Effector CD4-positive, alpha-beta T cell (primary cell): ENCODE measurements around the gene LRRC49.

Source experiments
- DNase-seq: peaks from one replicate; pipeline ENCODE4 v3.0.0-alpha.2; 2020

LRRC49 gene

DNA sequence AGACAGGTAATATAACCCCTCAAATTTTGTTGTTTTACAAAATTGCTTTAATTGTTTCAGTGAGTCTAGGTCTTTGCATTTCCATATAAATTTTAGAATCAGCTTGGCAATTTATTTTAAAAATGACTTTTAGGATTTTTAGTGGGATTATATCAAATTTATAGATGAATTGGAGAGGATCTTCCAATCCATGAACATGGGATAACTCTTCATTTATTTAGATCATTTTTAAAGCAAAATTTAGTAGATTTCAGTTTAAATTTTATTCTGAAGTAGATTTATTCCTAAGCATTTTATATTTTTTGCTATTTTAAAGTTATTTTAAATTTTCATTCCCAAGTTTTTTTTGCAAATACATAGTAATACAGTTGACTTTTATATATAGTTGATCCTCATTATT, 164.5 kb downstream of the LRRC49 start:
- no peak for DNase-seq

DNA sequence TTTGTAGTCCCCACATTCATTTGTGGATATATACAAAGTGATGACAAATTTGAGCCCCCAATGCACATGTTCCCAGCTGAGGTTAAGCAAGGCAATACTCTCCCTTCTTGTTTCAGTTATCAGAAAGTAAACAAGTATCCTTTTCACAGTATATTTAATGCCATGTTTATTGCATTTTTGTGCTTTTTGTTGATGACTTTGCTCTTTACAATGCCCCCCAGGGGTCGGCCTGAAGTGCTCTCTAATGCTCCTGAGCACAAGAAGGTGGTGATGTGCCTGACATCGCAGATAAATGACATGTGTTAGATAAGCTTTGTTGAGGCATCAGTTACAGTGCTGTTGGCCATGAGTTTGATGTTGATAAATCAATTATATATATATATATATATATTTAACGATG, 165.0 kb downstream of the LRRC49 start:
- no peak for DNase-seq

DNA sequence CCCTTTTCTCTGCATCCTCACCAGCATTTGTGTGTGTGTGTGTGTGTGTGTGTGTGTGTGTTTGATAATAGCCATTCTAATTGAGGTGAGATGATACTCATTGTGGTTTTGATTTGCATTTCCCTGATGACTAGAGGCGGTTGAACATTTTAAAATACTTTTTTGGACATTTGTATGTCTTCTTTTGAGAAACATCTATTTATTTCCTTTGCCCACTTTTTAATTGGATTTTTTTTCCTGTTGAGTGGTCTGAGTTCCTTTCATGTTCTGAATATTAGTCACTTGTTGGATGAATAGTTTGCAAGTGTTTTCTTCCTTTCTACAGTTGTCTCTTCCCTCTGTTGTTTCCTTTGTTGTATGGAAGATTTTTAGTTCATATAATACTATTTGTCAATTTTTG, 168.4 kb downstream of the LRRC49 start:
- no peak for DNase-seq

DNA sequence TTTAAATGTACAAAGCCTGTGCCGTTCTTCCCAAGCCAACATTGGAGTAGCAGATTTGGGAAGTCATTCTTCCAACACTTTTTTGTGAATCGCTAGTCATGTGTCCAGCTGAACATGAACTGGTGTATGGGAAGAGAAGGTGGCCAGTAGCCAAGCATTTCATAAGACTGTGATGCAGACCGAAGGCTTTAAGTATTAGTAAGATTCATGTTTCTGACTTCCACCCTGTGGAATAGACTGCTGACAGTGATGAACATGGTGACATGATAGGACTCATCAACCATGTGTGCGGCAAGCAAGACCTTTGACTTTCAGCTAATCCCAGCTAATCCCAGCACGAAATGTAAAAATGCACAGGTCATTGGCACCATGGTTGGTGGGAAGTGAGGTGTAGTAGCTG, 174.4 kb downstream of the LRRC49 start:
- DNase-seq: no peak

DNA sequence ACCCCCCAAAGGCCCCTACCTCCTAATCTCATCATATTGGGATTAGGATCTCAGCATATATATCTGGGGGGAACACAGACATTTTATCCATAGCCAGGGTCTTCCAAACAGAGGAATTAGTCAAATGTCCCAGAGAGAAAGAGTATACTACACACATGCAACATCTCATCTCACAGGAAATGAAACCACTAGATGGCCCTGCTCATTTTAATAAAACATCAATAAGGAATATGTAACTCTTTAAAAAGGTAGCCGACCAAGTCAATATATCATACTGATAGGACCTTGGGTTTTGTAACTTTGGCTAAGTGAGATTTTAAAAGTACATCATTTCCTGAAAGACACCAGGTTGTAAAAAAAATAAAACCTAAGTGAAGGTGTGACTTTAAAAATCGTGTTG, 177.1 kb downstream of the LRRC49 start:
- DNase-seq: no peak

DNA sequence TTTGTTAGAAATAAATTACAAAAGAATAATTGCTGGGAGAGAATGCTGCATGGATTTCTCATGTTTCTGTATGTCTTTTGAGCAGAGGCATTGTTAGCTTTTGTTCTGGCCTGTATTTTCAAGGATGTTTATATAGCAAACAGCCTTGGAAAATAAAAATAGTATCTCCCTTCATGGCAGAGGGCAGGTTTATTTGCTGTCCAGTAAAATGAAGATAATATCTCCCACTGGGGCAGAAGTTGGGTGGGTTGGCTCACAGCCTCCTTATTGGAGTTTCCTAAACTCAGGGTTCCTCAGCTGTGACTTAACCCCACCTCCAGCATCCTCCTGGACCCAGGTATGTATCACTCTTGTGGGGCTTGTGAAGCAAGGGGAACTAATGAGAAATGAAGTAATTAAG, 178.9 kb downstream of the LRRC49 start:
- no peak for DNase-seq

DNA sequence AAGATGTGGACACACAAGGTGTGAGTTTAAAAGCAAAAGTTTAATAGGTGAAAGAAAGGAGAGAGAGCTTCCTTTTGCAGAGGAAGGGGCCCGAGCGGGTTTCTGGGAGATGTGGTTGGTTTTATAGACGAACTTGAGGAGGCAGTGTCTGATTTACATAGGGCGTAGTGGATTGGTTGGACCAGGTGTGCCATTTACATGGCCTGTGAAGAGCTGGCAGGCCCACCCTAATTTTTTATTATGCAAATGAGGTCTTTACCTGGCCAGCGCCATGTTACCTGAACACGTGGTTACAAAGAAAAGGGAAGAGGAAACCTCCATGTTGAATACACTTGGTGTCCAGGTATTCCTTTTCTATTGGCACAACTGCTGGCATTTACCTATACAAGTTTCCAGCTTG, 179.8 kb downstream of the LRRC49 start:
- no peak for DNase-seq

DNA sequence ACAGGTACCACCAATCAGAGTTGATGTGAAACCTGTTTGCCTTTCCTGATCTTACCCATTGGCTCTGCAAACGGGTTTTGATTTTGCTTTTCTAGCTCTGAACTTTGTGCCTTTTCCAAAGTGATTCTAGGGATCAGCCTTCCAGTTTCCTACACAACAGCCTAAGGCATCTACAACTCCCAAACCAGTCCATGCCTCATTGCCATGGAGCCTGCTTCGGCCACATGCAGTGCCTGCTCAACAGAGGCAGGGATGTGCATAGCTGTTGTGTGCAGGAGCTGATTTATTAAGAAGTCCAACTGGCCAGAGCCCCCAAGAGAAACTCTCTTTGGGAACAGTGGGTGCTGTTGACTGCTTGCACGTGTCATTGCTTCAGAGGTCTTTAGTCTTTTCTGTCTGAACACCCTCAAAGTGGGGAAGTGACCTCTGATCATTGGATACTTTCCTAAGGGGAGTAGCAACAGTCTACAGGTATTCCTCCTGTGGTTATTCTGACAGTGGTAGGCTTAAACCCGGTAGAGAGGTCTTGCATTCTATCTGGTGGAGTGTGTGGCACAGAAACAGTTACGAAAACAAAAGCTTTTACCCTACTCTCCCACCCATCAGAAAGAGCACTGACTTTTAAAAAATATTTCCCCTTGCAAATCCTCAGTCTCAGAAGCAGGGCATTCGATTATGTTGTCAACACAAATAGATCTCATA, 186.0 kb downstream of the LRRC49 start:
- DNase-seq: no peak

DNA sequence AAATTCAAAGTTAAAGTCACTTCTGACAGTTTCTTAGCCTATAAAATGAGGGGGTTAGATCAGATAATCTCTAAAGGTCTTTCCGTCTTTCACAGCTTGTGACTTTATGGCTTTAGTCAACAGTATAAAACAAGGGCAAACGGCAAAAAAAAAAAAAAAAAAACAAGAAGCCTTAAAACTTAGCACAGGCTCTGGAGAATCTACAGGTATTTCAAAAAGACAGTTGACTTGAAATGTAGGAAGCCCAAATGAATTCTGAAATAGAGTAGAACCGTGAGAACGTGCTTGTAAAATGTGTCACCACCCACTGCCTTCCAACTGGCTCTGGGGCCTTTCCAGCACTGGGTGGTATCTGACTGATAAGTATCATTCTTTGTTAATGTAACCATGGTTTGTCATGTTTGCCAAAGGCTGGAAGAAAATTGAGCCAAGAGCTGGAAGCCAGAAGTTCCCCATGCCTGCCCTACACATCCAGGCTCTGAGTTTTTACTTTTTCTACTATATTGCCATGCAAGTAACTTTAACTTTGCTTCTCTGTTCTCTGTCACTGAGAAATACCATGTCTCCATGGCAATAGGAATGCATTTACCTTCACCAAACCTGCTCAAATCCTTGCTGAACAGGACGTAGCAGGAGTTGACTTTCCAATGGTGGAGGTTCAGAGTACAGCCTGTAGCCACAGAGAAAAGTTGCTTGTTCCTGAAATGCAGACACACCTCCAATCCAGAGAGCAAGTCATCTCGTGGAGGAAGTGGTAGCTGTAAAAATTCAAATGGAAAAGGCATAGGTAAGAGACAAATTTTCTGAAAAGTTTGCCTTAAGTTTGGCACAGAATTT, 186.8 kb downstream of the LRRC49 start:
- no peak for DNase-seq

DNA sequence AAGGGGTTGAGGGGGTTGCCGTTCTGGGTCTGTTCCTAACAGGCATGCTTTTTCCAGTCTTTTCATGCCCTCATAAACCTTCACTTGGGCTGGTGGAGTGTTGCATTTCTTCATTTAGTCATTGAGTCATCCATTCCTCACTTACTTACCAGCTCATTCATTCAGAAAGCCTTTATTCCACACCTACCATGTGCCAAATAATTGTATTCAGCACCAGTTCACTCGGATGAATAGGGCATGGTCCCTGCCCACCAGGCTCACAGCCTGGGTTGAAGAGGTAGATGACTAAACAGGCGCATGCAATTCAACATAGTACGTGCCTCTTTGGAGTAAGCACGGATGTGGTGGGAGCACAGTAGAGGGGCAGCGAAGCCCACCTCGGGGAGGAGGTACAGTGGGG, 187.5 kb downstream of the LRRC49 start:
- no peak for DNase-seq

DNA sequence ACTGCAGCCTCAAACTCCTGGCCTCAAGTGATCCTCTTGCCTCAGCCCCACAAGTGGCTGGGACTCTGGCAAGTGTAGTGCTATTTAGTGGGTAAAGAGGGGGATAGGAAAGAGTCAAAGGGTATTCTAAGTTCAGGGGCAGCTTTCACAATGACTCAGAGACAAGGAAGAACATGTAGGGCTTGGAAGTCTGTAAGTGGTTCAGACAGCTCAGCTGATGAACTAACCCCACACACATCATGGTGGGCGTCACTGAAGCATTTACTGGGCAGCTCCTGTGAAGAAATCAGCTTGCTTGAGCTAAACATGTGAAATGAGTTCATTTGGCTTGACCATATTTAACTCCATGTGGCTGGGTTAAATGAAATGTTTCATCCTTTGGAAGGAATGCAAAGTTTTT, 188.1 kb downstream of the LRRC49 start:
- no peak for DNase-seq

DNA sequence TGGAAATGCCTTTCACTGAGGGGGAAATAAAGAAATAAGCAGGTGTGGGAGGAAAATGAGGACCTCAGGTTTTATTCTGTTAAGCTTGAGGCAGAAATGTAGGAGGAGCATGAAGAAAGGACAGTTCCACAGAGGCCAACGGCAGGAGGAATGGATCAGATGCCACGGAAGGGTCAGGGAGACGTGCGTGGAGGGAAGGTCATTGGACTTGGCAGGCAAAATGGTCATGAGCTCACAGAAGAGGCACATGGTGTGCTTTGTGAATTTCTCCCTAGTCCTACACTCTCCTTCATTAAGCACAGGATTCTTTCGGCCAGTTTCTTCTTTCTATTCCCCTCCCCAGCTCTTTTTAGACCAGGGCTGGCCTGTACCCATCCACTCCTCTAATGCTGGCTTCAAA, 190.2 kb downstream of the LRRC49 start:
- no peak for DNase-seq

DNA sequence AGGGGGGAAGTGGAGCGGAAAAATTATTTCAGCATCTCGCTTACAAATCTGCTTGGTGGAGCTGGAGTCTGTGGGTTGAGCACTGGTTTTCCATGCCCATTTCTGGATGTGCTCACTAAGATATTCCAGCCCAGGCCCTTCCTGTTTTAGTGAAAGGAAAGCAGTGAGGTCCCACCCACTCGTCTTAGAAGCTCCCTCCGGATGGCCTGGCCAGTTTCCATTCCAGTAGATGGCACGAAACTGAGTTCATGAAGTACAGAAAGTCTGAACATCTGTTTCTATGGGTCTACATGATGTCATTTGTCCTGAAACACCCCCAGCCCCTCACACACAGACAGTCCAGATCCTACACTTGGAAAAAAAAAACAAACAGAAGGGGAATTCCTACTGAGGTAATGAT, 190.7 kb downstream of the LRRC49 start:
- no peak for DNase-seq

DNA sequence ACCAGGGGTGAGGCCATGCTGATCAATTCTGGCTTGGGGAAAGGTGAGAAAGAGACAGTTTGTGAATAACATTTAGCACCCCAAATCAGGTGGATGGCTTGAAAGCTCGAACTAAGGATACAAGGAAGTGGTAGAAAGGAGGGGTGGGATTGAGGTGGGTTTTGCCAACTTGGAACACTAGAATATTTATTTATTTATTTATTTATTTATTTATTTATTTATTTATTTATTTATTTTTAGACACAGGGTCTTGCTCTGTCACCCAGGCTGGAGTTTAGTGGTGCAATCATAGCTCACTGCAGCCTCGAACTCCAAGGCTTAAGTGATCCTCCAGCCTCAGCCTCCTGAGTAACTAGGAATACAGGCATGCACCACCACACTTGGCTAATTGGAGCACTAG, 191.6 kb downstream of the LRRC49 start:
- DNase-seq: no peak

DNA sequence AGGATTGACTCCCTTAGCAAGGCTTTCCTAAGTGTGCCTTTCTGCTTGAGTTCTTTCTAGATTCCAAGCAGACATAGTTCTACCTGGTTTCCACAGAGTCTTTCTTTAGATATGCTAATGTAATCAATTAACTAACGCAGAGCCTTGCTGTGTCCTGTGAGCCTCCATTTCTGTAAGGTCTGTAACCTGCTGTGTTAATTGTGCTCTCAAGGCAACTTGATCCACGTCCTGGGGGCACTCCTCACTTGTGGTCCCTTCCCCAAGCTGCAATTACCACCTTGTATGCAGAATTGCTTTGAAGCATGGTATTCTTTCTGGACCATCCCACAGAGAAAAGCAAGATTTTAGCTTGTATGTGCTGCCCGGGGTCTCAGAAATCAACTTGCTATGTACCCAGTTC, 193.2 kb downstream of the LRRC49 start:
- DNase-seq: no peak

DNA sequence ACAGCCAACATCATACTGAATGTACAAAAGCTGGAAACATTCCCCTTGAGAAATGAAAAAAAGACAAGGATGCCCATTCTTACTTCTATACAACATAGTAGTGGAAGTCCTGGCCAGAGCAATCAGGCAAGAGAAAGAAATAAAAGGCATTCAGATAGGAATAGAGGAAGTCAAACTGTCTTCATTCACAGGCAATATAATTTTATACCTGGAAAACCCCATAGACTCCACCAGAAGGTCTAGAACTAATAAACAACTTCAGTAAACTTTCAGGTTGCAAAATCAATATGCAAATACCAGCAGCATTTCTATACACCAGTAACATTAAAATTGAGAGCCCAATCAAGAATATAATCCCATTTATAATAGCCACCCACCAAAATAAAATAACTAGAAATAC, 195.5 kb downstream of the LRRC49 start:
- no peak for DNase-seq

DNA sequence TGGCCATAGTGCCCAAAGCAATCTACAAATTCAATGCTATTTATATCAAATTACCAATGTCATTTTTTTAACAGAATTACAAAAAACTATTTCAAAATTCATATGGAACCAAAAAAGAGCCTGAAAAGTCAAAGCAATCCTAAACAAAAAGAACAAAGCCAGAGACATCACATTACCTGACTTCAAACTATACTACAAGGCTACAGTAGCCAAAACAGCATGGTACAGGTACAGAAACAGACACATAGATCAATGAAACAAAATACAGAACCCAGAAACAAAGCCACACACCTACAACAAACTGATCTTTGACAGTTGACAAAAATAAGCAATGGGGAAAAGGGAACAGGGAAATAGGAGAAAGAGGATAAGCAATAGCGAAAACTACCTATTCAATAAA, 196.1 kb downstream of the LRRC49 start:
- DNase-seq: no peak

DNA sequence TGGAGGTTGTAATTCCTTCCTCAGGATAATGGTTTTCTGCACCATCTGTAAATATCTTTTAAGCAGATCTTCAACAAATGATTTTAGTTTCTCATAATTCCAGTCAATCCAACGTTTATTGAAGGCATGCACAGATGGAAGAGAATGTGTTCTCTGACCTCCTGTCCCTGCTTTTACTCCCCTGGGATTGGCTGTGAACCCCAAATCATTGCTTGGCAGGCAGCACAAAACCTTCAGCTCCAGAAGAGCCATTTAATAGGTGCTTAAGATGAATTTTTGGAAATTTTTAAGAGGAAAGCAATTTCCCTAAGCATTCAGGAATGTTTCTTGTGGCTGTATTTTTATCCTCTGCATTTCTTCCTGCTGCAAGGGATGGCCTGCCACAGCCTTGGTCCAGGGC, 197.2 kb downstream of the LRRC49 start:
- no peak for DNase-seq

DNA sequence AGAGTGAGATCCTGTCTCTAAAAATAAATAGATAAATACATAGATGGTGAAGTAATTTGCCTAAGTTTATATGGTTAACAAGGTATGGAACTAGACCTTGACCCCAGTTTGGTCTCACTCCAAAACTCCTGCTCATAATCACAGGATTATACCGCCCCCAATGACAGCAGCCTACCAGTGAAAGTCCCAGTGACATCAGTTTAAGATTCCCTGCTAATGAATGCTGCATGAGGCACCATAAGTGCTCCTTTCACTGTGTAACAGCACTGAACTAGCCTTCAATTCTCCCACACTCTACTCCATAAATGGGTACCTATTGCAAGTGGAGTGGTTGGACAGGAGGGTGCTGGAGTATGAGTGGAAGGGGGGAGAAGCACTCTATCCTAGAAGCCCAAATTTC, 199.0 kb downstream of the LRRC49 start:
- no peak for DNase-seq

DNA sequence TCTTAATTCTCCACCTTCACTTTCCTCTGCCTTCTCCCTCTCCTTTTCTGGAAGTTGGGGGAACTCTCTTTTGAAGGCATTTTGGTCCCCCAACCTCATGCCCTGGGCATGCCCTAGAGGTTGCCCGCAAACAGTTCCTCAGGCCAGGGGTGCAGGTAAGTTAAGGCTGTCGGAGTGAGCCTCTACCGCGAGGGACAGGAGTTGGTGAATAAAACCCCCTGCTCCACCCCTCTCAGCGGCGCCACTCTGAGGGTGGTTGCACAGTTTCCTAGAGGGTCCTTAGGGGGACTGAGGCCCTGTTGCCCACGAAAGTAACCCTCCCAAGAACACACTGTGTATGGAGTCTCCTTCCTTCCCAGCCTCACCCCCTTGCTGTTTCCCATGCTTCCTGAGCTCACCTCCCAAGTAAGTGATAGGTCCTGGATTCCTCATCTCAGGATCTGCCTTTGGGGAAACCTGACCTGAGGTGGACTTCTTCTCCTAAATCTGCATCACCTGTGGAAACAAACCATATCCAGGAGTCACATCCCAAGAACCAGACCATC, 199.5 kb downstream of the LRRC49 start:
- DNase-seq: no peak

DNA sequence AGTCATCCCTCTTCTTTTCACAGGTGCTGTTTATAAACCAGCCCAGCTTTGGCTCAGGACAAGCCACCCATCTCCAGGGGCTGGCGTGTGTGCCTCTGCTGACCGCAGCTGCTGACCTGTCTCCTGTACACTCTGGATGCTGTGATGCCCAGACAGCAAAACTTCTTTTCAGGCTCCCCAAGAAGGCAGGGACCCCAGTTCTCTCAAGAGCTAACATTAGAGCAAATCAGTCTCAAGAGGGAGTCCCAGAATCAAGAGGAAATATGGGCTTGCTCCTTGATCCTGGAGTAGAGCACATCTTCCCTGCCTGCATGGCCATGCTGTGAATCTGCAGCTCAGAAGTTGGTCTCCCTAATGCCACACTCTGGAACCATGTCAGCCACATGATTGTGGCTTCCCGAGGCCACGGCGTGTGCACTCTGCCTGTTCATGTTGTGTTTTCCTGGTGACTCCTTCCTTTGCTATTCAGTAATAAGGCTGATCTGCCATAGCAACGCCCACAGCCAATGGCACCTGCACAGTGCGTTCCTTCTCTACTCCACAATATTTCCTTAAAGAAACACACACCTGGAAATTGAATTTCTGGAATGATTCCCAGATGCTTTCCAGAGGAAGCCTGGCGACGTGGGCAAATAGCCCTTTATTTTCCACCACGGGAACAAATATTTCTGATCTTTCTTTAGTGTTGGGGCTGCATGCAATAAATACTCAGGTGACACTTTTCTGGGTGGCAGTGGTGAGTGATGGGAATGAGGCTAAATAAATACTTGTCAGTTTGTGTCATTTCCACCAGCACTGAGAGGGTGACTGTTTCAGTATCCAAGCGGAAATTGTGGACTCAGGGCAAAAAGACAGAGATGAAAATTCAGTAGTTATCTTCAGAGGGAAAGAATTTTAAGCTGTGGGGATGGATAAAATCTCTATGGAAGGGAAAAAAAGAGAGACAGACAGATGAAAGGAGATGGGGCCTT, 200.7 kb downstream of the LRRC49 start:
- DNase-seq: no peak

DNA sequence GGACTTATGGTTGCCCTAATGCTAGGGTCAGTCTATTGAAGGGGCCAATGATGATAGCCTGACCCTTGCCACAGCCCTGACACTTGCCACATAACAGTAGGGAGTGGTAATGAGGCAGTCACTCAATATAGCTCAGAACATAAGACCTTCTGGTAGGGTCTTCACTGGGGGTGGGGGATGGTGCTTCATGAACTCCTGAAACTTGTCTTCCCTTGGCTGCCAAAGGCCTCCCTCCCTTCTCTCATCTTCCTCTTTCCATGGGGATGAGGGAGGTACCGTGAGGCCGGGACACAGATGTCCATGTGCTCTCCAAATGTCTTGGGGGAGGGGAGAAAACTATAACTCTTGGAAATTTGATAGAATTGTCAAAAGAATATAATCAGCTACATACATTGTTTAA, 201.5 kb downstream of the LRRC49 start:
- no peak for DNase-seq

DNA sequence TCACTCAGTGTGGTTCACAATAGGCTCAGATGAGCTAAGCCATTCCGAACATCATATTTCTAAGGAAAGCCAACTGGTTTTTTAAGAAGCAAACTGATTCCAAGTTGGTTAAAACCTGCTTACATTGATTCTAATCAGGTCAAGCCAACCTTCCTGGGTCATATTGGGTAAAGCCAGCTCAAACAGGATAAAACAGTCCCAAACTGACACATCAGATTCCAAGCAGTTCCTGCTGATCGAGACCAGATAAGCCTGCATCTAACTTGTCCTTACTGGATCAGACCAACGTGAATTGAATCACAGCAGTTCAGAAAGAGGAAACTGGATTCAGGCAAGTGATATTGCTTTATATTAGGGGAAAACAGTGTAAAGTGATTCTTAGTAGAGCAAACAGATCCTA, 204.1 kb downstream of the LRRC49 start:
- no peak for DNase-seq
